HCT116 (cell line): Measurements from ENCODE around the gene CASTOR1.
A peak's percentile ranks its signal among the peaks of the same experiment; 100 is the strongest.

Experiments
- CBX3 ChIP-seq: IDR thresholded peaks from 2 replicates; pipeline ENCODE4 v1.6.1; 2012; ENCODE audit warnings: low read depth
- CEBPB ChIP-seq: IDR thresholded peaks from 2 replicates; pipeline ENCODE4 v1.6.1; 2012; ENCODE audit warnings: low read depth
- ELF1 ChIP-seq: IDR thresholded peaks from 2 replicates; pipeline ENCODE4 v1.6.1; 2012; ENCODE audit warnings: low read depth, borderline replicate concordance
- EZH2 ChIP-seq: fragments of 200-600 bp; sonication (generic); IDR thresholded peaks from 2 replicates; pipeline ENCODE4 v1.6.1; 2017; ENCODE audit warnings: antibody characterized with exemption, mixed run types
- EZH2phosphoT487 ChIP-seq: fragments of 200-600 bp; IDR thresholded peaks from 2 replicates; pipeline ENCODE4 v1.6.1; 2018; ENCODE audit warnings: antibody characterized with exemption, borderline replicate concordance
- JUND ChIP-seq: IDR thresholded peaks from 2 replicates; pipeline ENCODE4 v1.6.1; 2012
- POLR2A ChIP-seq: IDR thresholded peaks from 2 replicates; pipeline ENCODE4 v1.7.0; 2011; ENCODE audit warnings: borderline replicate concordance; ENCODE audit not compliant: insufficient read depth, insufficient read length; ENCODE audit errors: extremely low read depth
- POLR2AphosphoS5 ChIP-seq: IDR thresholded peaks from 2 replicates; pipeline ENCODE4 v1.6.1; 2011; ENCODE audit warnings: mild to moderate bottlenecking, low read depth, low read length, moderate library complexity
- TCF7L2 ChIP-seq: IDR thresholded peaks from 2 replicates; pipeline ENCODE4 v1.7.0; 2011; ENCODE audit warnings: borderline replicate concordance, inconsistent platforms; ENCODE audit not compliant: insufficient read depth, insufficient read length; ENCODE audit errors: extremely low read depth
- TF ChIP-seq, protein P1 (sequence below), 3 experiments: fragments of 200-600 bp in 1 of 3; sonication (generic) in 1 of 3; IDR thresholded peaks in 2 of 3; conservative IDR thresholded peaks in 1 of 3; 2 replicates each; pipeline ENCODE4 v1.5.1; 2012 to 2017; ENCODE audit warnings: low read depth in 2 of 3, low read length in 2 of 3, antibody characterized with exemption in 1 of 3, borderline replicate concordance in 1 of 3, control low read depth in 1 of 3, mild to moderate bottlenecking in 1 of 3, mixed read lengths in 1 of 3, mixed run types in 1 of 3, moderate library complexity in 1 of 3; ENCODE audit not compliant: insufficient read depth in 1 of 3
- TF ChIP-seq, protein P2 (sequence below): IDR thresholded peaks from 2 replicates; pipeline ENCODE4 v1.6.1; 2012

DNA sequence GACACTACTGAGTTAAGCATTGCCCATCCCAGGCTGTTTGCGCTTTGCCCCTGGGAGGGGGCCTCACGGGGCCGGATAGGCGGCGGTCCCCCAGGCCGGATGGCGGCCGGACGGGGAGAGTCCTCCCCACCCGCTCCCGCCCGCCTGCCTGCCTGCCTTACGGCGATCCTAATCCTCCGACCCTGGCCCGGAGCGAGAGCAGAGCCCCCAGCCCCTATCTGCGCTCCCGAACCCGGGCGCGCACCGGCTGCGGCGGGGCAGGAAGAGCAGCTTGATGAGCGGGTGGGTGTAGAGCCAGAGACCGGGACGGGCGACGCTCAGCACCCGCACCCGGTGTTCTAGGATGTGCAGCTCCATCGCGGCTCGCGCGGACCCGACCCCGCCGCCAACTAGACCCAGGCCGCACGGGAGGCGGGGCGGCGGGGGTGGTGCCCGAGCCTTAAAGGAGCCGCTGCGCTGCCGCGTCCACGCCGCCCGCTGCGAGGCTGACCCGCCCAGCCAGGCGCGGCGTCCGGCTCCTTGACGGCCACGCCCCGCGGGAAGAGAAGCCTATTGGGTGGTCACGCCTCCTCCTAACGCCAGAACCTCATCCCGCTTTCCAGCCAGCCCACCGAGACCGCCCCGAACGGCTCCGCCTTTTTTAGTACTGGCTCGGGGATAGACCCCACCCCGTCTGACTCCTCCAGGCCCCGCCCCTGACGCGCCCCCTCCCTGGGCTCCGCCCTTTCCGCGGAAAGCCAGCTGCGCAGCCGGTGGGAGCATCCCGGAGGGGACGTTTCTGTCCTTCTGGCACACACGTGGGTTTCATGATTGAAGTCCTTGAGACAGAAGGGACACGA, at the start of gene CASTOR1:
- TF ChIP-seq TCF7L2 (peak; percentile 83), ELF1 (no peak), POLR2A (no peak), JUND (no peak), CEBPB (no peak), CBX3 (no peak), EZH2phosphoT487 (no peak), EZH2 (no peak), POLR2AphosphoS5 (peak; percentile 32; the same call in 1 of the 2 replicates)
- TF ChIP-seq, protein P1, sequence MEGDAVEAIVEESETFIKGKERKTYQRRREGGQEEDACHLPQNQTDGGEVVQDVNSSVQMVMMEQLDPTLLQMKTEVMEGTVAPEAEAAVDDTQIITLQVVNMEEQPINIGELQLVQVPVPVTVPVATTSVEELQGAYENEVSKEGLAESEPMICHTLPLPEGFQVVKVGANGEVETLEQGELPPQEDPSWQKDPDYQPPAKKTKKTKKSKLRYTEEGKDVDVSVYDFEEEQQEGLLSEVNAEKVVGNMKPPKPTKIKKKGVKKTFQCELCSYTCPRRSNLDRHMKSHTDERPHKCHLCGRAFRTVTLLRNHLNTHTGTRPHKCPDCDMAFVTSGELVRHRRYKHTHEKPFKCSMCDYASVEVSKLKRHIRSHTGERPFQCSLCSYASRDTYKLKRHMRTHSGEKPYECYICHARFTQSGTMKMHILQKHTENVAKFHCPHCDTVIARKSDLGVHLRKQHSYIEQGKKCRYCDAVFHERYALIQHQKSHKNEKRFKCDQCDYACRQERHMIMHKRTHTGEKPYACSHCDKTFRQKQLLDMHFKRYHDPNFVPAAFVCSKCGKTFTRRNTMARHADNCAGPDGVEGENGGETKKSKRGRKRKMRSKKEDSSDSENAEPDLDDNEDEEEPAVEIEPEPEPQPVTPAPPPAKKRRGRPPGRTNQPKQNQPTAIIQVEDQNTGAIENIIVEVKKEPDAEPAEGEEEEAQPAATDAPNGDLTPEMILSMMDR (IDR thresholded peaks at IDR 0.05 in 2 of 3, conservative IDR thresholded peaks at IDR 0.05 in 1 of 3; ENCODE audit: borderline replicate concordance in 1 of 3, insufficient read depth in 1 of 3, low read depth in 2 of 3, low read length in 2 of 3), result no peak
- TF ChIP-seq, protein P2, sequence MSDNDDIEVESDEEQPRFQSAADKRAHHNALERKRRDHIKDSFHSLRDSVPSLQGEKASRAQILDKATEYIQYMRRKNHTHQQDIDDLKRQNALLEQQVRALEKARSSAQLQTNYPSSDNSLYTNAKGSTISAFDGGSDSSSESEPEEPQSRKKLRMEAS, result peak; percentile 68; the same call in 1 of the 2 replicates
